CD4-positive, alpha-beta T cell (primary cell): Measurements from ENCODE around the gene NDE1. TPM values are rescaled to one million over a fixed set of nuclear protein-coding genes. Genes with fewer than 3 reads are reported as not detected.

ENCODE experiments used
- ATAC-seq: fragments of 200-7000 bp; cut with Tn5 transposase; one replicate; pipeline ENCODE4 v1.10.0; 2022; ENCODE audit warnings: mild to moderate bottlenecking; ENCODE audit not compliant: poor library complexity
- CTCF ChIA-PET: fragments of 350-600 bp; sonication (Branson Sonifier 250); formaldehyde crosslinking; loops from one replicate; lab custom pipeline; 2021; ENCODE audit warnings: antibody characterized with exemption, inconsistent platforms; lab: Charles Lee
- POLR2A ChIA-PET: fragments of 350-600 bp; sonication (Branson Sonifier 250); formaldehyde crosslinking; loops from one replicate; lab custom pipeline; 2021; ENCODE audit warnings: antibody characterized with exemption, inconsistent platforms; lab: Charles Lee
- DNase-seq, 14 experiments: peaks; one replicate each; pipeline ENCODE4 v3.0.0-alpha.2; 2013 to 2020; ENCODE audit warnings: mixed read lengths in 2 of 14
- H3K27ac ChIP-seq, 2 donors: one replicate each; pipeline versions ENCODE4 v1.5.1 to v1.7.0; 2013; ENCODE audit warnings: low read length in 2 of 2, low read depth in 1 of 2, mild to moderate bottlenecking in 1 of 2
- H3K27me3 ChIP-seq, 2 experiments: 1 replicate in 1 of 2; 2 replicates in 1 of 2; pipeline versions ENCODE4 v1.6.1 to v1.7.0; 2013; ENCODE audit warnings: low read length in 2 of 2, control low read depth in 1 of 2, mild to moderate bottlenecking in 1 of 2, moderate library complexity in 1 of 2; ENCODE audit not compliant: insufficient read depth in 2 of 2, control insufficient read depth in 1 of 2
- H3K36me3 ChIP-seq: one replicate; pipeline ENCODE4 v1.6.1; 2013; ENCODE audit warnings: low read length, control low read depth; ENCODE audit not compliant: insufficient read depth
- H3K4me1 ChIP-seq: one replicate; pipeline ENCODE4 v1.6.1; 2013; ENCODE audit warnings: low read length, control low read depth; ENCODE audit not compliant: insufficient read depth
- H3K4me3 ChIP-seq: one replicate; pipeline ENCODE4 v1.5.1; 2013; ENCODE audit warnings: mild to moderate bottlenecking, low read length, moderate library complexity
- H3K9me3 ChIP-seq, 2 experiments: 1 replicate in 1 of 2; 2 replicates in 1 of 2; pipeline versions ENCODE4 v1.6.1 to v1.7.0; 2013; ENCODE audit warnings: low read length in 2 of 2, mild to moderate bottlenecking in 2 of 2, control low read depth in 1 of 2, moderate library complexity in 1 of 2; ENCODE audit not compliant: control insufficient read depth in 1 of 2, insufficient read depth in 1 of 2
- H3K27ac Mint-ChIP-seq: one replicate; pipeline ENCODE4 v1.8.0; 2020; ENCODE audit warnings: mixed read lengths
- H3K27me3 Mint-ChIP-seq: one replicate; pipeline ENCODE4 v1.8.0; 2021; ENCODE audit warnings: mixed read lengths
- H3K36me3 Mint-ChIP-seq: one replicate; pipeline ENCODE4 v1.8.0; 2021; ENCODE audit warnings: low read depth, mixed read lengths
- H3K4me1 Mint-ChIP-seq: one replicate; pipeline ENCODE4 v1.8.0; 2021; ENCODE audit warnings: low read depth, mixed read lengths
- H3K4me3 Mint-ChIP-seq: one replicate; pipeline ENCODE4 v1.8.0; 2020; ENCODE audit warnings: mild to moderate bottlenecking, mixed read lengths
- H3K9me3 Mint-ChIP-seq: one replicate; pipeline ENCODE4 v1.8.0; 2020; ENCODE audit warnings: mixed read lengths
- CTCF ChIP-seq: fragments of 200-600 bp; IDR thresholded peaks from one replicate; pipeline ENCODE4 v1.8.0; 2022; ENCODE audit warnings: antibody characterized with exemption, mild to moderate bottlenecking
- intact Hi-C, 2 experiments: fragments of 100-400 bp; cut with DNase I in 1 of 2; cut with micrococcal nuclease in 1 of 2; formaldehyde crosslinking; loops; one replicate each; pipeline versions ENCODE4 v1.15.1 to v1.9.0; 2023 to 2025; cut with DNase I, micrococcal nuclease
- total RNA-seq, 174 experiments: library from RNA in 2 of 174; stranded (reverse) in 2 of 174; gene quantifications; one replicate each; pipeline ENCODE4 v1.2.3 and lab custom pipeline; 2021 to 2026

Gene NDE1
- total RNA-seq, 2 experiments from 2014 or later: 96.6 to 106 TPM

GRCh38 chr16:15766918-15767317 lies 116.9 kb downstream of the NDE1 start:
- no peak overlapping the region for H3K27ac ChIP-seq
- intact Hi-C loops: loop anchor here (1.0 to 10.0 kb wide), 3 partner anchors 360 to 428 kb away; no protein-coding TSS in a partner anchor
- H3K4me3 ChIP-seq: no peak overlapping the region
- Mint-ChIP-seq H3K9me3 (no peaks in the 10 kb centered on the region), H3K4me3 (no peak overlapping the region), H3K27ac (no peak overlapping the region), H3K4me1 (no peaks in the 10 kb centered on the region), H3K27me3 (peaks cover 38% of the 10 kb centered on the region), H3K36me3 (no peaks in the 10 kb centered on the region)
- ChIA-PET POLR2A (no interaction called here), CTCF (no interaction called here)
- peaks cover 7 to 8% of the 10 kb centered on the region in 2 experiments for H3K27me3 ChIP-seq
- H3K9me3 ChIP-seq: peaks cover 0 to 6% of the 10 kb centered on the region in 2 experiments
- ATAC-seq (no peak), DNase-seq (no peak)
- H3K36me3 ChIP-seq: no peaks in the 10 kb centered on the region
- TF ChIP-seq CTCF: no peak
- H3K4me1 ChIP-seq: no peaks in the 10 kb centered on the region

GRCh38 chr16:15768201-15768600 lies 118.2 kb downstream of the NDE1 start:
- ATAC-seq (no peak), DNase-seq (no peak)
- ChIA-PET CTCF (no interaction called here), POLR2A (no interaction called here)
- H3K9me3 Mint-ChIP-seq: no peaks in the 10 kb centered on the region
- intact Hi-C loops: loop anchor here (5.0 to 10.0 kb wide), 2 partner anchors 424 to 427 kb away; no protein-coding TSS in a partner anchor
- TF ChIP-seq CTCF: no peak
- Histone ChIP-seq H3K4me3 (no peak overlapping the region), H3K27me3 (peaks cover 0 to 3% of the 10 kb centered on the region in 2 experiments), H3K36me3 (no peaks in the 10 kb centered on the region), H3K27ac (no peak overlapping the region), H3K9me3 (peaks cover 0 to 6% of the 10 kb centered on the region in 2 experiments), H3K4me1 (no peaks in the 10 kb centered on the region)
- no peak overlapping the region for H3K27ac Mint-ChIP-seq
- no peaks in the 10 kb centered on the region for H3K36me3 Mint-ChIP-seq
- no peaks in the 10 kb centered on the region for H3K4me1 Mint-ChIP-seq
- H3K4me3 Mint-ChIP-seq: no peak overlapping the region
- H3K27me3 Mint-ChIP-seq: peaks cover 26% of the 10 kb centered on the region

GRCh38 chr16:15769239-15769638 lies 119.2 kb downstream of the NDE1 start:
- no peaks in the 10 kb centered on the region for H3K4me1 ChIP-seq
- no peaks in the 10 kb centered on the region for H3K4me1 Mint-ChIP-seq
- intact Hi-C loops: loop anchor here (5.0 to 10.0 kb wide), 2 partner anchors 423 to 426 kb away; no protein-coding TSS in a partner anchor
- H3K9me3 Mint-ChIP-seq: no peaks in the 10 kb centered on the region
- CTCF ChIA-PET: no interaction called here
- no peak overlapping the region for H3K4me3 Mint-ChIP-seq
- H3K4me3 ChIP-seq: no peak overlapping the region
- no peaks in the 10 kb centered on the region for H3K27me3 ChIP-seq
- ATAC-seq: no peak
- H3K36me3 Mint-ChIP-seq: no peaks in the 10 kb centered on the region
- H3K27me3 Mint-ChIP-seq: peaks cover 19% of the 10 kb centered on the region
- no peaks in the 10 kb centered on the region for H3K36me3 ChIP-seq
- no peak overlapping the region for H3K27ac Mint-ChIP-seq
- no peak for TF ChIP-seq CTCF
- DNase-seq: no peak
- H3K27ac ChIP-seq: no peak overlapping the region
- POLR2A ChIA-PET: interaction anchor here (0.6 kb wide), 1 partner anchor 23 kb away, joined by 3 read pairs; no protein-coding TSS in a partner anchor
- H3K9me3 ChIP-seq: peaks cover 0 to 6% of the 10 kb centered on the region in 2 experiments
